GM21515 (cell line): Measurements from ENCODE around the gene AGO4.
"Not testable (repeated sequence)": the region's sequence is repeated elsewhere in the genome, so short reads cannot be mapped to it uniquely, and the experiment has no call there.

Source experiments
- ATAC-seq: cut with Tn5 transposase; IDR thresholded peaks from one replicate; pipeline ENCODE4 v1.9.1; 2021; ENCODE audit not compliant: unreplicated experiment

The AGO4 gene

GRCh38 chr1:35863881-35864625 is 56.2 kb downstream of the AGO4 start:
- no peak for ATAC-seq

- ATAC-seq = no peak
Measured at GRCh38 chr1:35864813-35865212, 57.0 kb downstream of the AGO4 start.

- ATAC-seq = no peak
Measured at GRCh38 chr1:35866991-35867390, 59.2 kb downstream of the AGO4 start.

- not testable (repeated sequence) for ATAC-seq
Measured at GRCh38 chr1:35869245-35869950, 61.6 kb downstream of the AGO4 start.

GRCh38 chr1:35870651-35871309 is 63.0 kb downstream of the AGO4 start:
- no peak for ATAC-seq

- ATAC-seq = no peak
Measured at GRCh38 chr1:35873243-35873750, 65.5 kb downstream of the AGO4 start.

GRCh38 chr1:35874115-35874514 is 66.3 kb downstream of the AGO4 start:
- ATAC-seq = not testable (repeated sequence)

GRCh38 chr1:35876988-35877387 is 69.2 kb downstream of the AGO4 start:
- no peak for ATAC-seq

- ATAC-seq = no peak
Measured at GRCh38 chr1:35881850-35882273, 74.0 kb downstream of the AGO4 start.

GRCh38 chr1:35882586-35882944 is 74.7 kb downstream of the AGO4 start:
- no peak for ATAC-seq

- peak; percentile 76 for ATAC-seq
Measured at GRCh38 chr1:35882945-35883634, 75.3 kb downstream of the AGO4 start, which contains the start of gene AGO1. TSS of gene AGO1 (plus strand) at chr1:35883209. CDS start at chr1:35883422, 213 bp downstream.

GRCh38 chr1:35883635-35884101 is 75.9 kb downstream of the AGO4 start:
- ATAC-seq = peak; percentile 16

GRCh38 chr1:35884934-35885333 is 77.1 kb downstream of the AGO4 start:
- no peak for ATAC-seq

- no peak for ATAC-seq
Measured at GRCh38 chr1:35885961-35886558, 78.2 kb downstream of the AGO4 start.

- no peak for ATAC-seq
Measured at GRCh38 chr1:35886577-35887431, 79.0 kb downstream of the AGO4 start.

- ATAC-seq = no peak
Measured at GRCh38 chr1:35887508-35887907, 79.7 kb downstream of the AGO4 start.

- ATAC-seq = no peak
Measured at GRCh38 chr1:35888255-35888654, 80.4 kb downstream of the AGO4 start.

- not testable (repeated sequence) for ATAC-seq
Measured at GRCh38 chr1:35888981-35889380, 81.2 kb downstream of the AGO4 start.

- ATAC-seq = no peak
Measured at GRCh38 chr1:35893051-35893879, 85.4 kb downstream of the AGO4 start.
